PFSK-1 (cell line): ENCODE measurements around the gene PRLH.

Experiments used
- FOXP2 ChIP-seq: optimal IDR thresholded peaks from 2 replicates; pipeline ENCODE3; 2011; ENCODE audit warnings: borderline replicate concordance, control low read depth, inconsistent platforms; ENCODE audit not compliant: insufficient read depth; ENCODE audit errors: extremely low read length, extremely low read depth
- POLR2AphosphoS5 ChIP-seq: IDR thresholded peaks from 2 replicates; pipeline ENCODE4 v1.6.1; 2012; ENCODE audit warnings: low read depth, mild to moderate bottlenecking, control low read depth, low read length, moderate library complexity
- SIN3A ChIP-seq: IDR thresholded peaks from 2 replicates; pipeline ENCODE4 v1.6.1; 2012; ENCODE audit warnings: mild to moderate bottlenecking, low read length, moderate library complexity, borderline replicate concordance; ENCODE audit not compliant: insufficient read depth

GRCh38 chr2:237615631-237616249 lies 49.4 kb downstream of the PRLH start:
- TF ChIP-seq SIN3A (no peak), FOXP2 (no peak), POLR2AphosphoS5 (no peak)
